HEK293T (cell line): ENCODE measurements around the gene TMEM61.

Source experiments
- ARNT ChIP-seq: fragments of 450-650 bp; IDR thresholded peaks from 2 replicates; pipeline ENCODE4 v1.6.1; 2017; ENCODE audit warnings: mild to moderate bottlenecking
- CTBP1 ChIP-seq: fragments of 450-650 bp; IDR thresholded peaks from 2 replicates; pipeline ENCODE4 v1.6.1; 2016; ENCODE audit warnings: borderline replicate concordance
- TARDBP ChIP-seq: fragments of 450-650 bp; IDR thresholded peaks from 2 replicates; pipeline ENCODE4 v1.6.1; 2016
- ZNF384 ChIP-seq: fragments of 450-650 bp; IDR thresholded peaks from 2 replicates; pipeline ENCODE4 v1.6.1; 2016

DNA sequence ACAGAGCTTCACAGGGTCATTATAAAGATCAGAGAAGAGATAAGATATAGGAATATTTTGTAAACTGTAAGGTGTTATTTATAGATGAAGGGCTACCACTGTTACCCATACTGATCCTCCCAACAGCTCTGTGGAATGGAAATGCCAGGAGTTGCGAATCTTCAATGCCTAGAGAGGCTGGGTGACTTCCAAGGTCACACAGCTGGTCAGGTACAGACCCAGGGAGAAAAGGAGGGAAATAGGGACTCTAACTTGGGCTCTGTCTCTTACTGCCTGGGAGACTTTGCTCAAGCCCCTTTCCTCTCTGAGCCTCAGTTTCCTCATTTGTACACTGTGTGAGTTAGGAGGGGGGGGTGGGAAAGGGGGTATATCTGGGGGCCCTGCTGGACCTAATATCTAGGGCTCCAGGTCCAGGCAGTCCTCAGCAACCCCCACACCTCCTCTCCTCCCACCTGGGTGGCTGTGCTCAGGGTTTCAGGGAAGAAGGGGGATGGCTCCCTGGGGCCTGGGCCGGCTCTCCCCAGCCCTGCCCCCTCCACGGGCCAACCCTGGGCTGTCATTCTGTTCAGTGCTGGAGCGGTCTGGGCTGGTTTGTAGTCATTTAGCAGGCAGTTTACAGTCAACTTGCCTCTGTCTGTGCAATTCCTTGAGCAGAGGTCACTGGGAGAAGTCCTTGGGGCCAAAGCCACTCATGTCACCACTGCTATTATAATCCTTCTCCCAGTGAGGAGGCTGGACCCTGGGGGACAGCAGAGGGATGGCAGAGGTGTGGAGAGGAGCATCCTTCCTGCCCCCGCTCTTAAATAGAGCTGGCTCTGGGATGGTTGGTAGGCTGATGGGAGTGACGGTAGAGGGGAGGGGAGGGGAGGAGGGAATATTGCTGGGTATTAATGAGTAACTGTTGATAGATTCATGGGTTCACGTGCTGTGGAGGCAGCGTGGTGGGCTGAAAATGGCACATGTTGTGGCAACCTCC lies 20.0 kb downstream of the TMEM61 start:
- TF ChIP-seq ZNF384: no peak
- TF ChIP-seq TARDBP: no peak
- TF ChIP-seq ARNT: no peak
- TF ChIP-seq CTBP1: no peak
